GM12872 (cell line): Measurements from ENCODE around the gene HYAL1.

ENCODE experiments used
- CTCF ChIP-seq: IDR thresholded peaks from 3 replicates; pipeline ENCODE4 v1.5.1; 2011; ENCODE audit warnings: low read depth, mild to moderate bottlenecking, low read length, moderate library complexity; ENCODE audit not compliant: insufficient read depth

HYAL1 gene

GRCh38 chr3:50324351-50325112, 21.2 kb upstream of the HYAL1 start:
- TF ChIP-seq CTCF: peak; percentile 88

- TF ChIP-seq CTCF: no peak
Measured at GRCh38 chr3:50323614-50324199, 20.3 kb upstream of the HYAL1 start.

GRCh38 chr3:50323092-50323600, 19.8 kb upstream of the HYAL1 start:
- no peak for TF ChIP-seq CTCF

GRCh38 chr3:50322386-50323091, 19.2 kb upstream of the HYAL1 start, which contains the start of gene HYAL2:
Gene HYAL2 (minus strand): TSS chr3:50322745. CDS start chr3:50320489, 2,256 bp downstream.
- no peak for TF ChIP-seq CTCF

GRCh38 chr3:50322115-50322385, 18.7 kb upstream of the HYAL1 start:
- TF ChIP-seq CTCF: no peak

- peak; percentile 82 for TF ChIP-seq CTCF
Measured at GRCh38 chr3:50321336-50322114, 18.2 kb upstream of the HYAL1 start.
